HG03025 (cell line): ENCODE results near the gene TSTD1.
"Not testable (repeated sequence)": the region's sequence is repeated elsewhere in the genome, so short reads cannot be mapped to it uniquely, and the experiment has no call there.

Source experiments
- ATAC-seq: cut with Tn5 transposase; IDR thresholded peaks from one replicate; pipeline ENCODE4 v1.9.1; 2021; ENCODE audit warnings: mild to moderate bottlenecking, moderate library complexity; ENCODE audit not compliant: unreplicated experiment, low FRiP score

TSTD1 gene

DNA sequence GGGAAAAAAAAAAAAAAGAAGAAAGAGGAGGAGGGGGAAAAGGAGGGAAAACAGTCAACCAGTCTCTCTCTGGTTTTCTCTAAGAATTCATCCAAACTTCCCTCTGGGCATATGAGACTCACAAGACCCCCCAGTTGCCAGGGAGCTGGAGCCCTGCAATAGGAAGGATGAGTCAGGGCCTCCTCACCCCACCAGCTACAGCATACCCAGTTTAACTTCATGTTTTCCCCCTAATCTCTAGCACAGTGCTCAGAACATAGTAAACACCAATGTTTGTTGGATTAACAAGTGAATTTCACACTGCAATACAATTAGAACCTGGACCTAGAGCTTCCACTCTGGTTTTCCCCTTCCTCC is 25.7 kb downstream of the TSTD1 start:
- ATAC-seq: no peak

DNA sequence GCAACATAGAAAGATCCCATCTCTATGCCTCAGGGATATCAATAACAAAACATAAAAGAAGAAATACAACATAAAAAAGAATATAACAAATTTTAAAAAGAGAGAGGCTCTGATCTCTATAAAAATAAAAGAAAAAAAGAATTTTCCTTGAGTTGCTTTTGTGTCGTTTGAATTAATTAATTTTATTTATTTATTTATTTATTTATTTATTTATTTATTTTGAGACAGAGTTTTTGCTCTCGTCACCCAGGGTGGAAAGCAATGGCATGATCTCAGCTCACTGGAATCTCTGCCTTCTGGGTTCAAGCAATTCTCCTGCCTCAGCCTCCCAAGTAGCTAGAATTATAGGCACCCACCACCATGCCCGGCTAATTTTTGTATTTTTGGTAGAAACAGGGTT is 26.3 kb downstream of the TSTD1 start:
- ATAC-seq: no peak

DNA sequence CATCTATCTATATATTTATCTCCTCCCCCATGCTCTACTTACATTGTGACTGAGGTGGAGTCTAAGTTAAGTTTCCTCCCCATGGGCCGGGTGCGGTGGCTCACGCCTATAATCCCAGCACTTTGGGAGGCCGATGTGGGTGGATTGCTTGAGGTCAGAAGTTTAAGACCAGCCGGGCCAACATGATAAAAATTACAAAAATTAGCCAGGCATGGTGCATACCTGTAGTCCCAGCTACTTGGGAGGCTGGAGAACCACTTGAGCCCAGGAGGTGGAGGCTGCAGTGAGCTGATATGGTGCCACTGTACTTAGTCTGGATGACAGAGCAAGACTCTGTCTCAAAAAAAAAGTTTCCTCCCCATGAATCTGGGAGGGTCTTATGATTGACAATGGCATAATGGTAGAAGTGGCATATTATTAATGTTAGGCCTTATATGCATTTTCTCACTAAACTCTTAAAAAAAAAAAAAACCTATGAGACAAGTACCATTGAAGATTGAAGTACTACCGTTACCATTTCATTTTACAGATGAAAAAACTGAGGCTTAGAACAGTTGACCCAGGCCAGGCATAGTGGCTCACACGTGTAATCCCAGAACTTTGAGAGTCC is 29.1 kb downstream of the TSTD1 start:
- no peak for ATAC-seq

DNA sequence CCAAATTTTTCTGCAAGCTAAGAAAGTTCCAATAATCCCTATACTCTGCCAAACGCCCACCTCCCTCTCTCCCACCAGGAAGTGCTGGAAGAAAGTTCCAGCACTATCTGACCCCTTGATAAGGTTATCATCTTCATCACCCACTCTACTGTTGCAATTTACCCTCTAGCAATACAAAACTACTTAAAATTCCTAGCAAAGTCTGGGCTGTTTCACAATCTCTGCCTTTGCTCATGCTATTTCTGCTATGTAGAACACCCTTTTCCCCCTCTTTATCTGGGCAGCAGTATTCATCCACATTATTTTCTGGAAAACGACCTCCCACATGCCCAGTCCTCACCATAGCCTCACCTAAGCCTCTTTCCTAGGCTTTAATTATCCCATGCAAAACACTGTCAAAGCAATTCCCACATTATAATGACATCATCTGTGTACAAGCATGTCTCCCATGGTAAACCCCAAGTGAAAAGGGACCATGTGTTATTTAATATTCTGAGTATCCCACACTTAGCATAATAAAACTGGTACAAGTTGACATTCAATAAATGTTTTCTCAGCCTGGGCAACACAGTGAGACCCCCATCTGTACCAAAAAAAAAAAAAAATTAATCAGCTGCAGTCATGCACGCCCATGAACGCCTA is 29.8 kb downstream of the TSTD1 start:
- ATAC-seq: no peak

DNA sequence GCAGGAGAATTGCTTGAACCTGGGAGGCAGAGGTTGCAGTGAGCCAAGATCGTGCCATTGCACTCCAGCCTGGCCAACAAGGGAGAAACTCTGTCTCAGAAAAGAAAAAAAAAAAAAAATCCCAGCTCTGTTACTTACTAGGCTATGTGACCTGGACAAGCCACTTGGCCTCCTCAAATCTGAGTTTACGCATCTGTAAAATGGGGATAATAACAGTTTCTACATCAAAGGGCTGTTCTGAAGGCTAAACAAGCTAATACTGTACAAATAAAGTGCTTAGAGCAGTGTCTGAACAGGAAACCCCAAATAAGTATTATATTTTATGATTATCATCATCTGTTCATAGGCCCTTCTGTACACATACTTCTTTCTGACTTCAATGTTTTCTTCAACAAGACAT is 31.4 kb downstream of the TSTD1 start:
- no peak for ATAC-seq

DNA sequence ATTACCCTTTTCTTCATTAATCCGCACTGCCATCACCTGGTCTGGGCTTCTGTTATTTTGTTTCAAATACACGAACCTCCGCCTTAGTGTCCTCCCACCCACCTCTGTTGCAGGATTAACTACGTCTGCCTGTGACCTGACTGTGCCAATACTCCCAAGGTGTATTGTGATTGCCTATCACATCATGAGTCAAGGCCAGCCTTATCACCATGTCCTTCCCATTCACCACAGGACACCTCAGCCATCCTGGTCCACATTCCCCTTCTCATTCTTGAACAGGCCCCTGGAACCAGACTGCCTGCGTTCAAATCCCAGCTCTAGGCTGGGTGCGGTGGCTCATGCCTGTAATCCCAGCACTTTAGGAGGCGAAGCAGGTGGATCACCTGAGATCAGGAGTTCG is 32.2 kb downstream of the TSTD1 start:
- no peak for ATAC-seq

DNA sequence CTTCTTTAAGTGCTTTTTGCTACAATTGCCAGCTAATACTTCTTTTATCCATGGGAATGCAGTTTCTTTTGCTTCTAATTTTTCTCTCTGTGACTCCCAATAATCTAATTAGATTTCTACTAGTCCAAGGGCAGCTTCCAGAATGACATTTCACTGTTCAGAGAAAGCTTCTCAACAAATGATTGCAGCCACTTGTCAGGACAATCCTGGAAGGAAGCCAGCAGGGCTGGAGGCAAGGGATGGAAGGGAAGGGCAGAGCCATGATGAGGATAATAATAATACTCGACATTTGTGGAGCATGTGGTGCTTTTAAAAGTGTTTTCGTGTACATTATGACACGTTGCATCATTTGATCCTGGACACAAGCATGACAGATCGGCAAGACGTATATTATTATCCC is 37.2 kb downstream of the TSTD1 start:
- ATAC-seq: no peak

DNA sequence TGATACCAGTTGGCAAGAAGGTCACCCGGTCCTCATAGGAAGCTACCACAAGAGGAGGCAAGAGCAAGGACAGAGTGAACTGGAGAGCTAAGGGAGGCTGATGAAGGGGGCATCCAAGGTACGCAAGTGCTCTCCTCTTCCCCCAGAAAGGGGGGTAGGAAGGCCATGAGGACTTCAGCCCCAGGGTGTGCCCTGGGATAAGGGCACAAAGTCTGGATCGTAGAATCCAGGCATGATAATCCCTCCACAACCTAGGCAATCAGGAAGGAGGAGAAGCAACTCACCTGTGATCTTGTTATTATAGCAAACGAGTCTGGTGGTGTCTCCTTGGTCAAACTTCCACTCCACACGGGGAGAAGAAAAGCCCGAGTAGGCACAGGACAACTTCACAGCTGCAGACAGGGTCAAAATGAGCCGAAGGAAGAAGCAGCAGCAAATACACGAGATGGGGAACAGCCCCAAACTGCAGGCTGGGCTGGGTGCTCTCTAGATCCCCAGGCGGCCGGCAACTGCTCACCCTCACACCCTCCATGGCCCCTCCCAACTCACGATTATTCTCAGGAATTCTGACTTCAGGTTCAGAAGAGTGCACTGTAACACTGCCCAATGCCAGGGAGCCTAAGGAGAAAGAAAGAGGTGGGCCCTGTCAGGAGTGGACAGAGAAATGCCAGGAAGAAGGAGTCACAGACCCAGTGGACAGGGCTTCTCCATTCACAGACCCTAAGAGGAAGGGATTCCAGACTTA is 37.9 kb downstream of the TSTD1 start:
- no peak for ATAC-seq

DNA sequence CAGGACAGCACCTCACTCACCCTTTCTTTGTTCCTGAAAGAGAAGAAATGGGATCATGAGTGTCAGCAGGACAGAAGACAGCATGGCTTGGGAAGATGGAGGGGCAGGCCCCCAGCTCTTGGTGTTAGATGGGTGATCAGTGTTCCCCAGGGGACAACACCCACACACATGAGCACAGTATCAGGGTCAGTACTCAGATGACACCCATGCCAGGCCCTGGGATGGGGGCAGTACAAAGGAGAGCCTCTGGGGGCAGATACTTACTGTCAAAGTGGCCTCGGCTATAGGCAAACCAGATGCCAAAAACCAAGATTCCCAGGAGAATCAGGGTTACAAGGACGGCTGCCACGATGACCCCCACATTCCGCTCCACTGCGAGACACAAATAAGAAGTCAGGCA is 39.4 kb downstream of the TSTD1 start:
- no peak for ATAC-seq

DNA sequence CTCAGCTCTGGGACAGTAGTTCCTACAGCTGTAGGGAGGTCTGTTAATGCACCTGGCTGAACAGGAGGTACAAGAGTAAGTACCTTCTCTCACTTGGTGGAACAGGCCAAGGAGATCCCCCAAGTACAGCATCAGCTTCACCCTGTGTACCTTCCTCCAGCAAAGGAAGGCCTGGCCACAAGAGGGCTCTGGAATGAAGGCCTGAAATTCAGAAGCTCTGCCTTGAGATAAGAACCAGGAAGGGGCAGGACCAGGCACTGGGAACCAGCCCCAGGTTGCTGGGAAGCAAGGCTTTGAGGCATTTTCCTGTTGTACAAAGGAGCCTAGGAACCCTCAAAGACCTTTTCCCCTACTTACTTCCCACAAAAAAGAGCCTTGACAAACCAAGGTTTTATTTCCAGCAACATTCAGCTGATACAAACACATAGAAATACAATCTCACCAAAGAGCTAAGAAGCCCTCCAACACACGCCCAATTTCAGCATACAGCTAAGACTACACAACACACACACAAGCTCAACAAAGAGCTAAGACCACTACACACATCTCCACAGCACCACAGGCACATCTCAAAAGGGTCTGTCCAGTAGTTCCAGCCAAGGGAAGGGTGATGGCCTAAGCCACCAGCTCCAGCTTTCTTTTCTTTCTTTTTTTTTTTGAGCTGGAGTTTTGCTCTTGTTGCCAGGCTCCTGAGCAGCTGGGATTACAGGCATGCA is 41.3 kb downstream of the TSTD1 start:
- ATAC-seq: no peak

DNA sequence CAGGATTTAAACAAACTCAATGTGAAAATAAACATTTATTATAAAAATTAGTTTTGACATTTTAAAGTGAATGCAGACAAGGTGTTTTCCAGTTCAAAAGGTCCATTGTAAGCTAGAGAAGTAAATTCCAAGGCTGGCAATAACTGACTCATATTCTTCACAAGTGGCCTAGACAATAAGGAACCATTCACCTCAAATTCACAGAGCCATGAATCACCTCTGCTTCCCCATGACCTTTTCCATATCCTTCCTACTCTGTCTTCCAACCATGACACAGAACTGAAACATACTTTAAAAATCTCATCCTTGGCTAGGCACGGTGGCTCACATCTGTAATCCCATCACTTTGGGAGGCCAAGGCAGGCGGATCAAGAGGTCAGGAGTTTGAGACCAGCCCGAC is 42.6 kb downstream of the TSTD1 start:
- ATAC-seq: no peak

DNA sequence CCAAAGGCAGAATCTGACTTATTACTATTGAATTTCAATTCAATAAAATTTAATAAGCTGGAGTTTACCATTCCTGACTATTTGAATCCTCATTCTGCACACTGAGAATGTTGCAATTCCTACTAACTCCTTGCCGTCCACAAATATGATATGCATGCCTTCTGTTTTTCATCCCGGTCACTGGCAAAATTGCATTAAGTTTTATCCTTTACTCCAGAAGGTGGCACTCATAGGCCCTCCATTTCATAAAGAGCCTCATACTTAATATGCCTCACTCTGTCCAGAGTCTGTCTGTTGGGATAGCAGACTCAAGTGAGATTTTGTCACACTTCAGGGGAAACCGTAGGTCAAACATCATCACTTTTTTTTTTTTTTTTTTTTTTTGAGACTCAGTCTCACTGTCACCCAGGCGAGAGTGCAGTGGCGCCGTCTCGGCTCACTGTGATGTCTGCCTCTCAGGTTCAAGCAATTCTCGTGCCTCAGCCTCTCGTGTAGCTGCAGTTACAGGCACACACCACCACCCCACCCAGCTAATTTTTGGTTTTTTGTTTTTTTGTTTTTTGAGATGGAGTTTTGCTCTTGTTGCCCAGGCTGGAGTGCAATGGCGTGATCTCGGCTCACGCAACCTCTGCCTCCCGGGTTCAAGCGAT is 45.1 kb downstream of the TSTD1 start:
- ATAC-seq: no peak

DNA sequence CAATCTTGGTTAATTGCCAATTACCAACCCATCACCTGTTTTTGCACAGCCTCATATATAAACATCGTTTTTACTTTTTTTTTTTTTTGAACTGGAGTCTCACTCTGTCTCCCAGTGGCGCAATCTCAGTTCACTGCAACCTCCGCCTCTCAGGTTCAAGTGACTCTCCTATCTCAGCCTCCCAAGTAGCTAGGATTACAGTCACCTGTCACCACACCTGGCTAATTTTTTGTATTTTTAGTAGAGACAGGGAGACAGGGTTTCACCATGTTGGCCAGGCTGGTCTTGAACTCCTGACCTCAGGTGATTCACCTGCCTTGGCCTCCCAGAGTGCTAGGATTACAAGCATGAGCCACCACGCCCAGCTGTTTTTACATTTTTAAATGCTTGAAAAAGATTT is 46.7 kb downstream of the TSTD1 start:
- not testable (repeated sequence) for ATAC-seq
